Stomach (tissue), 4 donors: ENCODE data around the gene USP32.

Source experiments
- CTCF ChIP-seq, 7 experiments: fragments of 450-650 bp in 4 of 7; fragments of 200-600 bp in 3 of 7; sonication (generic) in 3 of 7; IDR thresholded peaks; one replicate each; pipeline ENCODE4 v1.5.1; 2016 to 2019; ENCODE audit warnings: antibody characterized with exemption in 7 of 7, control low read depth in 2 of 7, mild to moderate bottlenecking in 1 of 7
- POLR2A ChIP-seq, 4 donors: fragments of 450-650 bp; IDR thresholded peaks; one replicate each; pipeline ENCODE4 v1.6.1; 2016; ENCODE audit warnings: antibody characterized with exemption in 4 of 4, control low read depth in 2 of 4, mild to moderate bottlenecking in 1 of 4, moderate library complexity in 1 of 4
- POLR2AphosphoS5 ChIP-seq, 3 donors: sonication (generic); formaldehyde crosslinking; IDR thresholded peaks; one replicate each; pipeline ENCODE4 v1.6.1; 2016; ENCODE audit warnings: antibody characterized with exemption in 3 of 3

GRCh38 chr17:60164697-60165096 lies 227.2 kb downstream of the USP32 start:
- no peak for TF ChIP-seq CTCF (IDR thresholded peaks at IDR 0.05)
- TF ChIP-seq POLR2A (IDR thresholded peaks at IDR 0.05) = no peak
- TF ChIP-seq POLR2AphosphoS5 (IDR thresholded peaks at IDR 0.05) = no peak
